IMR-90 (cell line): ENCODE data around the gene EVL.

Experiments
- BHLHE40 ChIP-seq: fragments of 150-350 bp; IDR thresholded peaks from 2 replicates; pipeline ENCODE4 v1.6.1; 2016; ENCODE audit warnings: mild to moderate bottlenecking, low read depth, low read length
- CHD1 ChIP-seq: IDR thresholded peaks from 2 replicates; pipeline ENCODE4 v1.6.1; 2012; ENCODE audit warnings: low read depth, low read length, improper control_type of control experiment
- CTCF ChIP-seq: conservative IDR thresholded peaks from 2 replicates; pipeline ENCODE4 v1.5.1; 2012; ENCODE audit warnings: mild to moderate bottlenecking, low read depth, low read length, improper control_type of control experiment
- POLR2A ChIP-seq: IDR thresholded peaks from 2 replicates; pipeline ENCODE4 v1.6.1; 2012; ENCODE audit warnings: mild to moderate bottlenecking, low read depth, low read length
- RAD21 ChIP-seq: IDR thresholded peaks from 2 replicates; pipeline ENCODE4 v1.6.1; 2012; ENCODE audit warnings: low read length, improper control_type of control experiment
- SMC3 ChIP-seq: fragments of 150-350 bp; IDR thresholded peaks from 2 replicates; pipeline ENCODE4 v1.6.1; 2016; ENCODE audit warnings: low read depth, mild to moderate bottlenecking, antibody characterized with exemption, low read length, moderate library complexity
- USF2 ChIP-seq: fragments of 150-350 bp; IDR thresholded peaks from 2 replicates; pipeline ENCODE4 v1.6.1; 2017; ENCODE audit warnings: mild to moderate bottlenecking, antibody characterized with exemption, low read length, low read depth

DNA sequence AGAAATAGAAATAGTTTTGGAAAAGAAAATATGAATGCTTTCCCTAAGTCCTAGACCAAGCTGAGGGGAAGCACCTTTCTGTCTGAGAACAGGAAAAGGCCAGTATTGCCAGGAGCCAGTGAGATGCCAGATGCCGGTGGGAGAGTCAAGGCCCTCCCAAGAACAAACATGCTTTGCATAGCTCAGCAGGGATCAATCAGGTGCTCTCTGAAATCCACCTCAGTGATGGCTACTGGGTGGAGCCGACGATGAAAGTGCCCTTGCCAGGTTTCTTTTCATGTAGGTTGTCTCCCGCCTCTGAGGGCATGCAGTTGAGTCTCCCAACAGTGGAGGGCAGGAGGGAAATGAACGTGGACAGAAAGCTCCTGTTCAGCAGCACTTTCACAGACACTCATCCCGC lies 66.0 kb downstream of the EVL start:
- no peak for TF ChIP-seq CTCF
- TF ChIP-seq POLR2A = no peak
- no peak for TF ChIP-seq BHLHE40
- no peak for TF ChIP-seq CHD1
- TF ChIP-seq RAD21 = no peak
- no peak for TF ChIP-seq USF2
- no peak for TF ChIP-seq SMC3
